ENCODE measurements around the gene RIMKLB.
"Not testable (repeated sequence)": the region's sequence is repeated elsewhere in the genome, so short reads cannot be mapped to it uniquely, and the experiment has no call there.

Gene RIMKLB

DNA sequence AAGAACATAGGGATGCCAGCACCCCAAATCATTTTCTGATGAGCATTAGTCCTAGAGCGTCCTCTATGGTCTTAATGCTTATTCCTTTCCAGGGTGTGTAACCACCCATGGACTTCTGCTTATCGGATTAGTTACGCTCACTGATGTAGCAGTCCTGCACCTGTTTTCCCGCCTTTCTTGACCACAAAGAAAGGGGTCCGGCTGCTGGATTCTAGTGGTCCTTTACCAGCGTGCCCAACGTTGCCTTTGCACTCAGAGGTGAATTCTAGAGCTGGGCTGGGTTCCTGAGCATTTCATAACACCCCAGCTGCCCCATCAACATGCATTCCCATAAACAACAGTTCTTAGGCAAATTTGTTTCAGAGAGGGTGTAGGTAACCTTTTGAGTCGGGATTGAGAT, 68.3 kb downstream of the RIMKLB start:
- no CpG with 5 or more reads among the region's 8 CpGs for WGBS (ENCODE audit: extremely low coverage, insufficient coverage, insufficient read length)
- not testable (repeated sequence) for H3K14ac ChIP-seq (ENCODE audit: low read length); H3K9ac ChIP-seq (ENCODE audit: low read length); H3K23ac ChIP-seq (ENCODE audit: low read length); H3K27me3 ChIP-seq (ENCODE audit: insufficient read depth, low read length); H2AFZ ChIP-seq (ENCODE audit: insufficient read depth, low read length, poor library complexity); H2BK120ac ChIP-seq (ENCODE audit: insufficient read depth, low read length, poor library complexity); H3K18ac ChIP-seq (ENCODE audit: low read length); DNase-seq; H3K9me3 ChIP-seq (ENCODE audit: insufficient read depth, low read depth, low read length); H2AK5ac ChIP-seq (ENCODE audit: low read length); H3K4me3 ChIP-seq (ENCODE audit: low read depth, low read length); H3K36me3 ChIP-seq (ENCODE audit: control insufficient read depth in 1 of 2, insufficient read depth in 2 of 2, low read length in 2 of 2); H2BK12ac ChIP-seq (ENCODE audit: low read length); H2BK5ac ChIP-seq (ENCODE audit: low read depth, low read length, poor library complexity); H4K8ac ChIP-seq (ENCODE audit: low read depth, low read length); H3K79me1 ChIP-seq (ENCODE audit: low read length); H3K27ac ChIP-seq (ENCODE audit: low read depth, low read length); H4K12ac ChIP-seq (ENCODE audit: low read depth, low read length); H3K79me2 ChIP-seq (ENCODE audit: control insufficient read depth, insufficient read depth, low read length, poor library complexity); H3K4ac ChIP-seq (ENCODE audit: low read depth, low read length); H3K4me2 ChIP-seq (ENCODE audit: low read length); H4K91ac ChIP-seq (ENCODE audit: low read depth, low read length)
- peaks cover 5 to 13% of the 10 kb centered on the region in 2 experiments for H3K4me1 ChIP-seq (ENCODE audit: control insufficient read depth in 1 of 2, insufficient read depth in 2 of 2, low read length in 2 of 2)

GRCh38 chr12:8770499-8770898, 72.7 kb downstream of the RIMKLB start:
- Histone ChIP-seq H3K79me1 (ENCODE audit: low read length) (no peaks in the 10 kb centered on the region), H3K4me1 (ENCODE audit: control insufficient read depth in 1 of 2, insufficient read depth in 2 of 2, low read length in 2 of 2) (peaks cover 5 to 7% of the 10 kb centered on the region in 2 experiments), H2BK120ac (ENCODE audit: insufficient read depth, low read length, poor library complexity) (no peak overlapping the region), H4K91ac (ENCODE audit: low read depth, low read length) (no peak overlapping the region), H4K12ac (ENCODE audit: low read depth, low read length) (no peak overlapping the region), H3K36me3 (ENCODE audit: control insufficient read depth in 1 of 2, insufficient read depth in 2 of 2, low read length in 2 of 2) (peaks cover 7 to 10% of the 10 kb centered on the region in 2 experiments), H3K9ac (ENCODE audit: low read length) (no peak overlapping the region), H3K4ac (ENCODE audit: low read depth, low read length) (no peak overlapping the region), H3K79me2 (ENCODE audit: control insufficient read depth, insufficient read depth, low read length, poor library complexity) (no peaks in the 10 kb centered on the region), H2BK12ac (ENCODE audit: low read length) (no peak overlapping the region), H3K4me2 (ENCODE audit: low read length) (no peak overlapping the region), H3K23ac (ENCODE audit: low read length) (no peak overlapping the region), H3K27ac (ENCODE audit: low read depth, low read length) (no peak overlapping the region), H3K14ac (ENCODE audit: low read length) (no peak overlapping the region), H3K9me3 (ENCODE audit: insufficient read depth, low read depth, low read length) (peaks cover 1% of the 10 kb centered on the region), H2BK5ac (ENCODE audit: low read depth, low read length, poor library complexity) (no peak overlapping the region), H2AFZ (ENCODE audit: insufficient read depth, low read length, poor library complexity) (no peak overlapping the region), H3K18ac (ENCODE audit: low read length) (no peak overlapping the region), H4K8ac (ENCODE audit: low read depth, low read length) (no peak overlapping the region), H3K4me3 (ENCODE audit: low read depth, low read length) (no peak overlapping the region), H2AK5ac (ENCODE audit: low read length) (no peak overlapping the region), H3K27me3 (ENCODE audit: insufficient read depth, low read length) (no peaks in the 10 kb centered on the region)
- no CpG with 5 or more reads among the region's 2 CpGs for WGBS (ENCODE audit: extremely low coverage, insufficient coverage, insufficient read length)
- DNase-seq, result no peak

- Histone ChIP-seq H3K18ac (ENCODE audit: low read length) (no peak overlapping the region), H2BK5ac (ENCODE audit: low read depth, low read length, poor library complexity) (no peak overlapping the region), H2AFZ (ENCODE audit: insufficient read depth, low read length, poor library complexity) (no peak overlapping the region), H3K4me1 (ENCODE audit: control insufficient read depth in 1 of 2, insufficient read depth in 2 of 2, low read length in 2 of 2) (peaks cover 5 to 7% of the 10 kb centered on the region in 2 experiments), H3K4me3 (ENCODE audit: low read depth, low read length) (no peak overlapping the region), H2AK5ac (ENCODE audit: low read length) (no peak overlapping the region), H3K79me1 (ENCODE audit: low read length) (no peaks in the 10 kb centered on the region), H2BK120ac (ENCODE audit: insufficient read depth, low read length, poor library complexity) (no peak overlapping the region), H3K4me2 (ENCODE audit: low read length) (no peak overlapping the region), H3K4ac (ENCODE audit: low read depth, low read length) (no peak overlapping the region), H3K9ac (ENCODE audit: low read length) (no peak overlapping the region), H4K91ac (ENCODE audit: low read depth, low read length) (no peak overlapping the region), H3K27me3 (ENCODE audit: insufficient read depth, low read length) (no peaks in the 10 kb centered on the region), H4K12ac (ENCODE audit: low read depth, low read length) (no peak overlapping the region), H3K14ac (ENCODE audit: low read length) (no peak overlapping the region), H4K8ac (ENCODE audit: low read depth, low read length) (no peak overlapping the region), H2BK12ac (ENCODE audit: low read length) (no peak overlapping the region), H3K79me2 (ENCODE audit: control insufficient read depth, insufficient read depth, low read length, poor library complexity) (no peaks in the 10 kb centered on the region), H3K27ac (ENCODE audit: low read depth, low read length) (no peak overlapping the region), H3K23ac (ENCODE audit: low read length) (no peak overlapping the region), H3K9me3 (ENCODE audit: insufficient read depth, low read depth, low read length) (peaks cover 1% of the 10 kb centered on the region), H3K36me3 (ENCODE audit: control insufficient read depth in 1 of 2, insufficient read depth in 2 of 2, low read length in 2 of 2) (peaks cover 7 to 10% of the 10 kb centered on the region in 2 experiments)
- WGBS (ENCODE audit: extremely low coverage, insufficient coverage, insufficient read length), result no CpG with 5 or more reads among the region's 1 CpG
- DNase-seq, result peak; percentile 77 to 90
Observed at GRCh38 chr12:8771072-8771471, 73.3 kb downstream of the RIMKLB start.

GRCh38 chr12:8773461-8773860, 75.7 kb downstream of the RIMKLB start:
- H3K79me2 ChIP-seq (ENCODE audit: control insufficient read depth, insufficient read depth, low read length, poor library complexity), result no peaks in the 10 kb centered on the region
- no peak overlapping the region for H2BK12ac ChIP-seq (ENCODE audit: low read length)
- H2BK5ac ChIP-seq (ENCODE audit: low read depth, low read length, poor library complexity), result no peak overlapping the region
- no peak overlapping the region for H3K9ac ChIP-seq (ENCODE audit: low read length)
- no peak overlapping the region for H4K8ac ChIP-seq (ENCODE audit: low read depth, low read length)
- H3K27ac ChIP-seq (ENCODE audit: low read depth, low read length), result no peak overlapping the region
- H3K27me3 ChIP-seq (ENCODE audit: insufficient read depth, low read length), result no peaks in the 10 kb centered on the region
- H3K79me1 ChIP-seq (ENCODE audit: low read length), result no peaks in the 10 kb centered on the region
- H3K36me3 ChIP-seq (ENCODE audit: control insufficient read depth in 1 of 2, insufficient read depth in 2 of 2, low read length in 2 of 2), result peaks cover 5 to 11% of the 10 kb centered on the region in 2 experiments
- H3K9me3 ChIP-seq (ENCODE audit: insufficient read depth, low read depth, low read length), result peaks cover 1% of the 10 kb centered on the region
- H3K23ac ChIP-seq (ENCODE audit: low read length), result no peak overlapping the region
- no peak overlapping the region for H3K4me3 ChIP-seq (ENCODE audit: low read depth, low read length)
- H3K4me2 ChIP-seq (ENCODE audit: low read length), result no peak overlapping the region
- H3K14ac ChIP-seq (ENCODE audit: low read length), result no peak overlapping the region
- H3K18ac ChIP-seq (ENCODE audit: low read length), result no peak overlapping the region
- WGBS (ENCODE audit: extremely low coverage, insufficient coverage, insufficient read length), result no CpG with 5 or more reads among the region's 10 CpGs
- no peak for DNase-seq
- no peak overlapping the region for H4K91ac ChIP-seq (ENCODE audit: low read depth, low read length)
- no peak overlapping the region for H2AFZ ChIP-seq (ENCODE audit: insufficient read depth, low read length, poor library complexity)
- no peak overlapping the region for H4K12ac ChIP-seq (ENCODE audit: low read depth, low read length)
- H3K4ac ChIP-seq (ENCODE audit: low read depth, low read length), result no peak overlapping the region
- no peak overlapping the region for H2AK5ac ChIP-seq (ENCODE audit: low read length)
- peaks cover 5 to 7% of the 10 kb centered on the region in 2 experiments for H3K4me1 ChIP-seq (ENCODE audit: control insufficient read depth in 1 of 2, insufficient read depth in 2 of 2, low read length in 2 of 2)
- H2BK120ac ChIP-seq (ENCODE audit: insufficient read depth, low read length, poor library complexity), result no peak overlapping the region

Data from trophoblast cell (in vitro differentiated cells and primary cell).